IPS-18c (cell line): ENCODE results near the gene RAB40C.

Source experiments
- H3K4me3 ChIP-seq: 2 replicates; pipeline ENCODE4 v1.7.0; 2013; ENCODE audit warnings: low read depth, mild to moderate bottlenecking, low read length, moderate library complexity; ENCODE audit not compliant: insufficient read depth
- H3K9me3 ChIP-seq: one replicate; pipeline ENCODE4 v1.6.1; 2013; ENCODE audit warnings: mild to moderate bottlenecking, low read length, moderate library complexity; ENCODE audit not compliant: control insufficient read depth, insufficient read depth

The RAB40C gene, protein sequence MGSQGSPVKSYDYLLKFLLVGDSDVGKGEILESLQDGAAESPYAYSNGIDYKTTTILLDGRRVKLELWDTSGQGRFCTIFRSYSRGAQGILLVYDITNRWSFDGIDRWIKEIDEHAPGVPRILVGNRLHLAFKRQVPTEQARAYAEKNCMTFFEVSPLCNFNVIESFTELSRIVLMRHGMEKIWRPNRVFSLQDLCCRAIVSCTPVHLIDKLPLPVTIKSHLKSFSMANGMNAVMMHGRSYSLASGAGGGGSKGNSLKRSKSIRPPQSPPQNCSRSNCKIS

DNA sequence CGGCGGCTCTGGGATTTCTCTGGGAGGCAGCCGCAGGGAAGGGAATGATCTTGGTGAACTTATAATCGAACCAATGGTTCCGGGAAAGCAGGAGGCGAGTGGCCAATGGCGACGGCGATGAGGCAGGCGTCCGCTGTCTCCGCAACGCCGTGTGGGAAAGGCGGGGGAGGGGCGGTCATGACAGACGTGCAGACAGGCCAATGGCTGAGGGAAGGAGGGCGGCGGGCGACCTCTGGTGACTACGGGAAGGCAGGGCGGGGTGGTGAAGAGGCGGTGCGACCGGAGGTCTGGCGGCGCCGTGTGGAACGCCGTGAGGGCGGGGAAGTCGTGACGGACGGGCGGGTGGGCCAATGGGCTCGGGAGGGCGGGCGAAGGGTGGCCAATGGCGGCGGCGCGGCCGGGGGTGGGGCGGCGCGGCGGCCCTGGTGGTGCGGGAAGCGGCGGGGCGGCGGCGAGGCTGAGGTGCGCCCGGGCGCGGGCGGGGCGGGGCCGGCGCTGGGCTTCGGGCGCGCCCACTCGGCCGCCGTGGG is at the start of gene RAB40C:
Gene RAB40C (plus strand): TSS at position 409 of the 530 bp plus-strand sequence. CDS start 226 bp downstream, outside the sequence.
- H3K9me3 ChIP-seq: no peaks in the 10 kb centered on the region

DNA sequence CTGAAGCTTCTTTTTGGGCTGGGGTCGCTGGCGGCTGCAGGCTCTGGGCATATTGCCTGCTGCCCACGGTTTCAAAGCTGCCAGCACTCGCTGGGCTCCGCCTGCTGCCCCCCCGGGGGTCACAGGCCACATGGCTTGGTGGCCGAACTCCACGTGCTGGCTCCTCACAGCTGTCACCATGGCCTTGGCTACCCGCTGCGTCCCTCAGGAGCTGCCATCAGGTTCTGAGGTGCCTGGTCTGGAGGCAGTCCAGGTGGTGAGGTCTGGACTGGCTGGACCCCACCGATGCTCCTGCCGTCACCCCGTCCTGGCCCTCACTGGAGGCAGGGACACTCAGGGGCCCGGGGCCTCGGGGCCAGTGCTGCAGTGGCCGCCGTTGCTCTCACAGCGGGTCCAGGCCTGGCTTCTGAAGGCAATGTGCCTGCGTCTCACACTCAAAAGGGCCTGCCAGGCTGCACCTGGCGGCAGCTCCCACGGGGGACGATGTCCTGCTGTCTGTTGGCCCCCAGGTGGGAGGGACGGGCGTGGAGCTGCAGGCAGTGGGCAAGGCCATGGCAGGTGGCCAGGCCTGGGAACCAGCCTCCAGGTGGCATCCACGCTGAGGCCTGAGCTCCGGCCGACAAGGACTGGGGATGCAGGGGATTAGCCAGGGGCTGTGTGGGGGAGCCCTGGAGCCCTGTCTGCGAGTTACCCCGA is 49.1 kb upstream of the RAB40C start:
- H3K9me3 ChIP-seq: no peaks in the 10 kb centered on the region

More for the DNA sequence above, at the start of gene RAB40C:
- H3K4me3 ChIP-seq: peak within 1 kb of the TSS; percentile 100

DNA sequence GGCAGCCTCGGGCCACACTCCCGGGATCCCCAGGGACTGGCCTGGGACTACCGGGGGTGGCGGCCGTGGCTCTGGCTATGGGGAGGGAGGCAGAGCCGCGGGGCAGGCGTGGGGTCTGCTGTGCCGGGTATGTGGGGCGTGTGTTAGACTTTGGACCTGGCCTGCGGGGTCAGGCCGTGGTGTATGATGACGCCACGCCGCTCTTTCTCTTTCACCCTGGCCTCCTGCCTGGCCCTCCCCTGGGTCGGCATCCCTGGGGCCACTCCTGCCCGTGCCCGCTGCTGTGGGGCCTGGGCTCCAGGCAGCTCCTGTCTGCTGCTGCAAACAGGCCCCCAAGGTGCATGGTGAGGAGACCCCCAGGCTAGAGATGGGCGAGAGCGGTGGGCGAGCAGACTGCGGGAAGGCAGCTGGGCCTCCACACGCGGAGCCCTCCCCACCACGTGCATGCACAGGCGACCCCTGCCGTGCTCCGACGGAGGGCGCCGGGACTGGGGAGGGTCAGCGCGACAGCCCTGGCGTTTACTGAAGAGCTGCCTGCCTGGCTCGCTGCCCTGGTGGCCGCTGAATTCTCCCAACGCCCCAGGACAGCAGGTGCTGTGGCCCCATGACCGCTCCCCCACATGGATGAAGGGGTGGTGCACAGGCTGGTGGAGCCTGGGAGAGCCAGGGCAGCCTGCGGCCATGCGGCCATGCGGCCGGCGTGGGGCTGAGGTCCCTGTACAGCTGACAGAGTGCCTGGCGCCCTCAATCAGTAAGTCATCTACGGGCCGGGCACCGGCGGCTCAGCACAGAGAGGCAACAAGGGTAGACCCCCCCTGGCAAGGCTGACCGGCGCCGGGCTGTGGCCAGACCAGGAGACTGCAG is 46.3 kb upstream of the RAB40C start:
- Histone ChIP-seq H3K9me3 (peaks cover 2% of the 10 kb centered on the region), H3K4me3 (no peak overlapping the region)

More for the DNA sequence above, 49.1 kb upstream of the RAB40C start:
- H3K4me3 ChIP-seq: no peak overlapping the region

DNA sequence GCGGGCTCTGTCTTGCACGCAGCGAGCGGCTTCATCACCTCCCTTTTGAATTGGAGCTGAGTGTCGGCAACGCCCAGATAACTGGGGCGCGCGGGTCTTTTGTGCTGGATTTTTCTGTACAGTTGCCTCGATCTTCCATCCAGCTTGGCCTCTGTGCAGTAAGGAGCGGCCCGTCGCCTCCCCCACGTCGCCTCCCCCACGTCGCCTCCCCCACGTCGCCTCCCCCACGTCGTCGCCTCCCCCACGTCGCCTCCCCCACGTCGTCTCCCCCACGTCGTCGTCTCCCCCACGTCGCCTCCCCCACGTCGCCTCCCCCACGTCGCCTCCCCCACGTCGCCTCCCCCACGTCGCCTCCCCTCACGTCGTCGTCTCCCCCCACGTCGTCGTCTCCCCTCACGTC is 45.3 kb upstream of the RAB40C start:
- Histone ChIP-seq H3K4me3 (no peak overlapping the region), H3K9me3 (peaks cover 2% of the 10 kb centered on the region)

DNA sequence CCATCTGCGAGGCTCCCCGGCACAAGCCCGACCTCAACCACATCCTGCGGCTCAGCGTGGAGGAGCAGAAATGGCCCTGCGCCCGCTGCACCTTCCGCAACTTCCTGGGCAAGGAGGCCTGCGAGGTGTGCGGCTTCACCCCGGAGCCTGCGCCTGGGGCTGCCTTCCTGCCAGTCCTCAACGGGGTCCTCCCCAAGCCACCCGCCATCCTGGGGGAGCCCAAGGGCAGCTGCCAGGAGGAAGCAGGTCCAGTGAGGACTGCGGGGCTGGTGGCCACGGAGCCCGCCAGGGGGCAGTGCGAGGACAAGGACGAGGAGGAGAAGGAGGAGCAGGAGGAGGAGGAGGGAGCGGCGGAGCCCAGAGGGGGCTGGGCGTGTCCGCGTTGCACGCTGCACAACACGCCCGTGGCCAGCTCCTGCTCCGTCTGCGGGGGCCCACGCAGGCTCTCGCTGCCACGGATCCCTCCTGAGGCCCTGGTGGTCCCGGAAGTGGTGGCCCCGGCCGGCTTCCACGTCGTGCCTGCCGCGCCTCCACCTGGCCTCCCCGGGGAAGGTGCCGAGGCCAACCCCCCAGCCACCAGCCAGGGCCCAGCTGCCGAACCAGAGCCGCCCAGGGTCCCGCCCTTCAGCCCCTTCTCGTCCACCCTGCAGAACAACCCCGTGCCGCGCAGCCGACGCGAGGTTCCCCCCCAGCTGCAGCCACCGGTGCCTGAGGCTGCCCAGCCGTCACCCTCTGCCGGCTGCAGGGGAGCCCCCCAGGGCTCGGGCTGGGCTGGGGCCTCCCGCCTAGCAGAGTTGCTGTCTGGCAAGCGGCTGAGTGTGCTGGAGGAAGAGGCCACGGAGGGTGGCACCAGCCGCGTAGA is 42.7 kb upstream of the RAB40C start:
- H3K4me3 ChIP-seq: no peak overlapping the region
- peaks cover 2% of the 10 kb centered on the region for H3K9me3 ChIP-seq

DNA sequence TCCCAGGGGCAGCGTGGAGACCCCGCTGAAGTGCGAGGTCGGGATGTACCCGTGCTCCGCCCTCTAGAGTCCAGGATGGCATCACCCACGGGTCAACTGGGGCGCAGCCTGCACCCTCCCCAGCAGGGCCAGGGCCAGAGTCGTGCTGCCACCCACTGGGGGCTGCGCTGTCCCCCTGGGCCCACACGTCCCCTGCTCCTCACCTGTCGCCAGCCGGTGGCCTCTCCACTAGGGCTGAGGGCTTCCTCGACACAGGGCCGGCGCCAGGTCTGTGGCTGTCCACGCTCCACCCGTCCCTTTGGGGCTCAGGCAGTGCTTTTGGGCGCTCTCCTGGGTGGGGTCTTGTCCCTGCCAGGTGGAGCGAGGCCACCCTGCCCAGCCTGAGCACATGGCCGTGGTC is 41.3 kb upstream of the RAB40C start:
- H3K9me3 ChIP-seq: peaks cover 2% of the 10 kb centered on the region
- no peak overlapping the region for H3K4me3 ChIP-seq

DNA sequence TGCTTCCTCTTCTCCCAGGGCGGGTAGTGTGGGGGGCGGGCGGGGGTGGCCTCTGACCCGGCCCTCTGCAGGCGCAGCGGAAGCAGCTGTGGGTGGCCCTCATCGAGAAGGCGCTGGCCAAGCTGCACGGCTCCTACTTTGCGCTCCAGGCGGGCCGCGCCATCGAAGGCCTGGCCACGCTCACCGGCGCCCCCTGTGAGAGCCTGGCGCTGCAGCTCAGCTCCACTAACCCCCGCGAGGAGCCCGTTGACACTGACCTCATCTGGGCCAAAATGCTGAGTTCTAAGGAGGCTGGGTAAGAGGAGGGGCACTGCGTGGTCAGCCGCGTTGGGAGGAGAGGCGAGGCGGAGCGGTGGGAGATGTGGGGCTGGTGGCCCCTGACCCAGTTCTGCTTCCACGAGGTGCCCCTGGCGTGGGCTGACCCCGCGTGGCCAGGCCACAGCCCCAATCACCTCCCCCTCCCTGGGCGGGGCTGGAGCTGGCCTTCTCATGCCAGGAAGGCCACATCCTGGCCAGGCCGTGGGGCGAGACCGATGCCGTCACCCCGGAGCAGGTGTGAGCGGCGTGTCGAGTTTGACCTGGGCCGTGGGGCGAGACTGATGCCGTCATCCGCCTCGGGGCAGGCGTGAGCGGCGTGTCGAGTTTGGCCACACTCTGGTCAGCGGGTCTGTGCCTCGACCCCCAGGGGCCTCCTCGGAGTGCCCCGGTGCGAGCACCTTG is 40.2 kb upstream of the RAB40C start:
- H3K9me3 ChIP-seq: peaks cover 2% of the 10 kb centered on the region
- H3K4me3 ChIP-seq: no peak overlapping the region

DNA sequence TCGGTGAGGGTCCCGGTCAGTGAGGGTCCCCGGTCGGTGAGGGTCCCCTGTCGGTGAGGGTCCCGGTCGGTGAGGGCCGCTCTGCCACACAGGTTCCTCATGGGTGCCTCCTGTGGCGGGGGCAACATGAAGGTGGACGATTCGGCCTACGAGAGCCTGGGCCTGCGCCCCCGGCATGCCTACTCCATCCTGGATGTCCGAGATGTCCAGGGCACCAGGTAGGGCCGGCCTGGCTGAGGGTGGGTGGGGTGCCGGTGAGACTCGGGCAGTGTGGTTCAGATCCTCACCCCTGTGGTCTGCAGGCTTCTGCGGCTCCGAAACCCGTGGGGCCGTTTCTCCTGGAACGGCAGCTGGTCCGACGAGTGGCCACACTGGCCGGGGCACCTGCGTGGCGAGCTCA is 38.7 kb upstream of the RAB40C start:
- H3K9me3 ChIP-seq: peaks cover 2% of the 10 kb centered on the region
- no peak overlapping the region for H3K4me3 ChIP-seq

DNA sequence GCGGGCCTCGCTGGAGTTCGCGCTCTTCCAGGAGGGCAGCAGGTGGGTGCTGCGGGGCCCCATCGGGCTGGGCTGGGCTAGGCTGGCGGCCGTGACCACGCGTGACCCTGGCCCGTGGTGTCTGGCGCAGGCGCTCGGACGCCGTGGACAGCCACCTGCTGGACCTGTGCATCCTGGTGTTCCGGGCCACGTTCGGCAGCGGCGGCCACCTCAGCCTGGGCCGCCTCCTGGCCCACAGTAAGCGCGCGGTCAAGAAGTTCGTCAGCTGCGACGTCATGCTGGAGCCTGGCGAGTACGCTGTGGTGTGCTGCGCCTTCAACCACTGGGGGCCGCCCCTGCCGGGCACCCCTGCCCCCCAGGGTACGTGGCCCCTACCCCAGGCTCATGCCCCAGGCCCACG is 37.7 kb upstream of the RAB40C start:
- H3K9me3 ChIP-seq: peaks cover 2% of the 10 kb centered on the region
- H3K4me3 ChIP-seq: no peak overlapping the region

DNA sequence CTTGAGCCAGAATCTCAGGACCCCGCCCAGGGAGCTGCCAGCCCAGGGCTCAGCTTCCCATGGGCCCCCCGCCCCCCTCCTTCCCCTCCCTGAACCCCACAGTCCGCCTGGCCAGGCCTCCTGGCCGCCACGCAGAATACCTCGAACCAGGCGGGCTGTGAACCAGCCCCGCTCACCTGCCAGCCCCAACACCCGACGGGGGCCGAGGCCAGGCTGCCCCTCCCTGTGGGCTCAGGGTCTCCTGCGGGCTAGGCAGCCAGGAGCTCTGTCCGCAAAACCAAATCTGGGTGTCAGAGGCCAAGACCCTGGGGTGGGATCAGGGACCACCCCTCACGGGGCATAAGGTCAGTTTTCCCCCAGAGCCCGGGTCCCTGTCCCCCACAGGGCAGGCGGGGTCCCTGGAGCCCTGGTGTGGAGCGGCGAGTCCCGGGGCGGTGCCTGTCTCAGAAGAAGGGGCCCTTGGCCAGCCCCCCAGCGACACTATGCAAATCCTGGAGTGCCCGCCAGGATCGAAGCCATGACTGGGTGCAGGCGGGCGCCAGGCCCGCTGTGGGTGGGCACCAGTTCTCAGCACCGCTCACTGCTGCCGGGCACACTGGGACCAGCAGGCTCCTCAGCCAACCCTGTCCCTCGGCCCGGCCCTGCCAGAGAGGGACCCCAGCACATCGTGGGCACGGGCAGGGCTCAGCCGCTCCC is 36.1 kb upstream of the RAB40C start:
- Histone ChIP-seq H3K4me3 (no peak overlapping the region), H3K9me3 (no peaks in the 10 kb centered on the region)

DNA sequence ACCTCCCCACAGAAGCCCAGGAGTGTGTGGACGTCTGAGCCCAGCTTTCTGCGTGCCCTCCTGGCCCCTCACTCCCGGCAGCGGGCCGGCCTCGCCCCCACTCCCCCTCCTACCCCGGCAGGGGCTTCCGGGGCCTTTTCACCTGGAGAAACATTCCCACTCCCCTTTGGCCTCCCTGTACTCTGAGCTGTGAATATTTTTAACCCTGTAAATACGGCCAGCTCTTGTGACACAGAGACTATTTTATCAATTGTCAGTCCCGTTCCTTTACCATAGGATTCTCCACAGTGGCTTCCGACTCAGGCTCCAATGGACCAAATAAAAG is 35.6 kb upstream of the RAB40C start:
- no peaks in the 10 kb centered on the region for H3K9me3 ChIP-seq
- no peak overlapping the region for H3K4me3 ChIP-seq

DNA sequence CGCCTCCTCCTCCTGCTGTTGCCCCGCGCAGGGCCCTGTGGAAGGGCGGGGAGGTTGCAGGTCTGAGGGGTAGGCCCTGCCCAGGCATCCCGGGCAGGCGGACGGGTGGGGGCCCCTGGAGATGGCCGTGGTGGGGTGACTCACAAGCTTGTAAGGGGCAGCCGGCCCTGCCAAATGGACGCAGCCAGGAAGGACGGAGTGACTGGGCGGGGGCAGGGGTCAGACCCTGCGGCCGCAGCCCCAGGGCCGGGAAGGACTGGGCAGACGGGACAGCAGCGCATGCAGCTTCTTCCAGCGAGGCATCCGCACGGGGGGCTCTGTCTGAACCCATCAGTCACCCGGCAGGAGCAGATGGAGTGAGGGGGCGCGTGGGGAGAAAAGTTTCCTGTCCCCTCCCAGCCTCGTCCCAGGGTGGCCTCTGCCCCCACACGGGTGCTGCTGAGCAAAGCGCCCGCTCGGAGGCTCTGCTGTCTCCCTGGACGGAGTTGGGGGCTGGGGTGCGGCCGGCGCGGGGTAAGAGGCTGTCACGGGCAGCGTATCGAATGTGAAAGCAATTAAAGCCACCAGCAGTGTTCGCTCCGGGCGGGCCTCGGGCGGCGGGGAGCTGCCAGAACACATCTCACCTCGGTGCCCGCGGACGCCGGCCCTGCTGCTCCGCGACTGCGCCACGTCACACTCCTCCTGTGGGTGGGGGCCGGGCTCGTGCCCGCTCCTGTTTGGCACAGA is 35.1 kb upstream of the RAB40C start:
- H3K4me3 ChIP-seq: no peak overlapping the region
- H3K9me3 ChIP-seq: no peaks in the 10 kb centered on the region

DNA sequence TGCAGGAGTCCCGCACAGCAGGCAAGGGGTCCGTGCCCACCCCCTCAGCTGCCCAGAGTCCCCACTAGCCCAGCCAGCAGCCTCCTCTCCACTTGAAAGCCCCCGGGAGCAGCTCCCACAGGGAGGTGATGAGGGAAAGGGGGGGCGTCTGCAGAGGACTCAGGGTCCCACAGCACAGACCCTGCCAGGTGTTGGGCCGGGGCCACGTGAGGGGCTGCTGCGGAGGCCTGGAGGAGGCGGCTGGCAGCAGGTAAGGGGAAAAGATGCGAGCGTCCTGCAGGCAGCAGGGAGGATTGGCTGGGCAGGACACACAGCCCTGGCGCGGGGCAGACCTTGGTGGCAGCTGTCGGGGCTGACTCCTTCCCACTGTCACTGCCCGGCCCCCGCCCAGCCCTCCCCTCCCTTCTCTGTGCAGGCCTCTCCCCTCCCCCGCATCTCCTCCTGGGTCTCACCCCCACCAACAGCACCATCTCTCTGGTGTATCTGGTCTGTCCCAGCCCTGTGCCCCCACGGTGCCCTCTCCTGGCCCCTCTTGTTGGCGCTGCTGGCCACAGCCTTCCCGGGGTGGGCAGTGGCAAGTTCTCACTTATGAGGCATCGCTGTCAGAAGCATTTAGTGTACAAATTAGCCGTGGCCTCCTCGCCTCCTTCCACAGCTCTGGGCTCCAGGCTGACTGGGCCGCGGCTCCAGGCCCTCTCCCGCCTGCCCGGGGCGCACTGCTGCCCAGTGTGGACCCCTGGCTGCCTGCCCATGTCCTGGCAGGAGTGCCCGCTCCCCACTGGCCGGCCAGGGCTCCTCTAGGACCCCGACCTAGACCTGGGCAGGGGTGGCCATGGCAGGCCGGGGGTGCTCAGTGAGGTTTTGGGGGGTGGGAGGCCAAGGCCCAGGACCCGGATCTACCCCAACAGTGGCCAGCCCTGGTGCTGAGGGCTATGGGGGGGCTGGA is 34.1 kb upstream of the RAB40C start:
- H3K4me3 ChIP-seq: no peak overlapping the region
- no peaks in the 10 kb centered on the region for H3K9me3 ChIP-seq

DNA sequence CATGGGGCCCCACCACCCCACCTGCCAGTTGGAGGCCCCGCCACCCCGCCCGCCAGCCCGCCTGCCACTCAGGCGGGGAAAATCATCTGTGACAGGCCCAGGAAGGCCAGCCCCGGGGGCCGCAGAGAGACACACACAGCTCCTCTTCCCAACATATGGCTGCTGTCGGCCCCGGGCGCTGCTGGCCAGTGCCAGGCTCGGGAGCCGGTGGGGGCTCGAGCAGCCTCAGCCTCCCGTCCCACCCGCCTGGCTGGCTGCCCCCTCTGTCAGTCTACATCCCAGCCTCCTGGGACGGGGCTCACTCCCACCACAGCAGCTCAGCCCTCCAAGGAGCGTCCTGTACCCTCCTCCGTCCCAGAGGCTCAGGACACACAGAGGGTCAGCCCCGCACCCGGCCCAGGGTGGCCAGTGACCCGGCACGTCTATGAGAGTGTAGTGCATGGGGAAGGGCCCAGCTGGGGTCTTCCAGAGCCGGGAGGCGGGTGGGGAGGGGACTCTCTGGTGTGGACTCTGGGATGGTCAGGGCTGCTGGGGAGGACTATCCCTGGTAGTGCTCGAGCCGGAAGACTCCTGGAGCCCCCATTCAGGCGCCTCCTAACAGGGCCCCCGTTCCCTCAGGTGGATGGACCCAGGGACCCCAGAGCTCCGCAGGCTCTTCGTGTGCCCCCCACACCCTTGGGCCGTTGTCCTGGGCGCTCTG is 33.2 kb upstream of the RAB40C start:
- no peaks in the 10 kb centered on the region for H3K9me3 ChIP-seq
- no peak overlapping the region for H3K4me3 ChIP-seq
